Upper lobe of left lung (tissue), 4 donors: ENCODE data around the gene TMPRSS2.

ENCODE experiments used
- POLR2AphosphoS5 ChIP-seq, 2 donors: sonication (generic); formaldehyde crosslinking; IDR thresholded peaks; one replicate each; pipeline ENCODE4 v1.5.1; 2017; ENCODE audit warnings: antibody characterized with exemption in 2 of 2
- TF ChIP-seq, protein P1 (sequence below), 6 experiments: fragments of 450-650 bp in 4 of 6; fragments of 200-600 bp in 2 of 6; sonication (generic) in 2 of 6; IDR thresholded peaks; one replicate each; pipeline ENCODE4 v1.5.1; 2016 to 2019; ENCODE audit warnings: antibody characterized with exemption in 6 of 6

DNA sequence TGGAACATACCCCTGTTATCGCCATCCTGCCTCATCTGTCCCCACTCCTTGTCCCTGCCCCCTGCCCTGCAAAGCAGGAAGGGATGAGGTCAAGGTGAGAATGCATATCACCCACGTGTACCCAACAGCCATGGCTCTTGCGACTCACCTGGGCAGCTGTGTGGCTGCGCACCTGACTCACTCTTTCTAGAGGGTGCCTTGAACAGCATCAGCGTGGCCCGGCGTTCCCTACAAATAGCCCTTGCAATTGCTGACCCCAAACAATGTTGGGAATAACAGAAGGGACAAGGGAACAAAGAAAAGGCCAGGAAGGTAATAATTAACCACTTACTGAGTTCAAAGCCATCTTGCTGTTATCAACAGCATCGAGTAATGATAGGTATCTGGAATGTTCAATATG lies 10.2 kb downstream of the TMPRSS2 start:
- TF ChIP-seq, protein P1, sequence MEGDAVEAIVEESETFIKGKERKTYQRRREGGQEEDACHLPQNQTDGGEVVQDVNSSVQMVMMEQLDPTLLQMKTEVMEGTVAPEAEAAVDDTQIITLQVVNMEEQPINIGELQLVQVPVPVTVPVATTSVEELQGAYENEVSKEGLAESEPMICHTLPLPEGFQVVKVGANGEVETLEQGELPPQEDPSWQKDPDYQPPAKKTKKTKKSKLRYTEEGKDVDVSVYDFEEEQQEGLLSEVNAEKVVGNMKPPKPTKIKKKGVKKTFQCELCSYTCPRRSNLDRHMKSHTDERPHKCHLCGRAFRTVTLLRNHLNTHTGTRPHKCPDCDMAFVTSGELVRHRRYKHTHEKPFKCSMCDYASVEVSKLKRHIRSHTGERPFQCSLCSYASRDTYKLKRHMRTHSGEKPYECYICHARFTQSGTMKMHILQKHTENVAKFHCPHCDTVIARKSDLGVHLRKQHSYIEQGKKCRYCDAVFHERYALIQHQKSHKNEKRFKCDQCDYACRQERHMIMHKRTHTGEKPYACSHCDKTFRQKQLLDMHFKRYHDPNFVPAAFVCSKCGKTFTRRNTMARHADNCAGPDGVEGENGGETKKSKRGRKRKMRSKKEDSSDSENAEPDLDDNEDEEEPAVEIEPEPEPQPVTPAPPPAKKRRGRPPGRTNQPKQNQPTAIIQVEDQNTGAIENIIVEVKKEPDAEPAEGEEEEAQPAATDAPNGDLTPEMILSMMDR (IDR thresholded peaks at IDR 0.05) = no peak
- TF ChIP-seq POLR2AphosphoS5 (IDR thresholded peaks at IDR 0.05) = no peak
